HepG2 (cell line): ENCODE data around the gene PPP3R1. TPM values are rescaled to one million over a fixed set of nuclear protein-coding genes. Genes with fewer than 3 reads are reported as not detected.

ENCODE experiments used
- ARNT ChIP-seq: fragments of 450-650 bp; IDR thresholded peaks from 2 replicates; pipeline ENCODE4 v1.6.1; 2017
- BCL6 ChIP-seq: IDR thresholded peaks from 2 replicates; pipeline ENCODE4 v1.6.1; 2016; ENCODE audit warnings: missing genetic modification reagents, missing compliant biosample characterization
- EEA1 ChIP-seq: sonication (generic); formaldehyde crosslinking; IDR thresholded peaks from 2 replicates; pipeline ENCODE4 v1.5.1; 2020; ENCODE audit warnings: mild to moderate bottlenecking, missing genetic modification reagents, borderline replicate concordance
- EP300 ChIP-seq, 3 experiments: sonication (generic) in 1 of 3; formaldehyde crosslinking in 1 of 3; IDR thresholded peaks; 2 replicates each; pipeline versions ENCODE4 v1.5.1 to v1.6.1; 2011 to 2020; ENCODE audit warnings: low read depth in 2 of 3, low read length in 2 of 3, borderline replicate concordance in 1 of 3, improper control_type of control experiment in 1 of 3, mild to moderate bottlenecking in 1 of 3, missing genetic modification reagents in 1 of 3, moderate library complexity in 1 of 3
- ERF ChIP-seq: IDR thresholded peaks from 2 replicates; pipeline ENCODE4 v1.6.1; 2018; ENCODE audit warnings: missing biosample characterization, missing genetic modification reagents
- HNF4A ChIP-seq: sonication (generic); formaldehyde crosslinking; IDR thresholded peaks from 2 replicates; pipeline ENCODE4 v1.4.0; 2020; ENCODE audit warnings: missing genetic modification reagents
- LCORL ChIP-seq, 2 experiments: fragments of 450-650 bp in 1 of 2; sonication (generic) in 1 of 2; formaldehyde crosslinking in 1 of 2; IDR thresholded peaks; 2 replicates each; pipeline versions ENCODE4 v1.5.0 to v1.6.1; 2017 to 2020; ENCODE audit warnings: antibody characterized with exemption in 1 of 2, missing genetic modification reagents in 1 of 2
- LRRFIP1 ChIP-seq: sonication (generic); formaldehyde crosslinking; conservative IDR thresholded peaks from 2 replicates; pipeline ENCODE4 v1.4.0; 2020; ENCODE audit warnings: missing genetic modification reagents
- NCOR1 ChIP-seq: fragments of 200-600 bp; sonication (generic); IDR thresholded peaks from 2 replicates; pipeline ENCODE4 v1.7.0; 2017; ENCODE audit warnings: antibody characterized with exemption, low read length, borderline replicate concordance
- NFE2L1 ChIP-seq: sonication (generic); formaldehyde crosslinking; IDR thresholded peaks from 2 replicates; pipeline ENCODE4 v1.4.0; 2020; ENCODE audit warnings: missing genetic modification reagents, mild to moderate bottlenecking, borderline replicate concordance
- NFYB ChIP-seq: sonication (generic); formaldehyde crosslinking; IDR thresholded peaks from 2 replicates; pipeline ENCODE4 v1.4.0; 2020; ENCODE audit warnings: missing genetic modification reagents
- SIX4 ChIP-seq: sonication (generic); formaldehyde crosslinking; IDR thresholded peaks from 2 replicates; pipeline ENCODE4 v1.4.0; 2020; ENCODE audit warnings: missing genetic modification reagents
- TIGD3 ChIP-seq: sonication (generic); formaldehyde crosslinking; IDR thresholded peaks from 2 replicates; pipeline ENCODE4 v1.5.1; 2020; ENCODE audit warnings: mild to moderate bottlenecking, missing genetic modification reagents, borderline replicate concordance
- TMF1 ChIP-seq: sonication (generic); formaldehyde crosslinking; IDR thresholded peaks from 2 replicates; pipeline ENCODE4 v1.8.1; 2022; ENCODE audit warnings: low read depth, missing genetic modification reagents
- ZBTB38 ChIP-seq: sonication (generic); formaldehyde crosslinking; IDR thresholded peaks from 2 replicates; pipeline ENCODE4 v1.5.1; 2020; ENCODE audit warnings: mild to moderate bottlenecking, missing genetic modification reagents
- ZFP82 ChIP-seq: sonication (generic); formaldehyde crosslinking; IDR thresholded peaks from 2 replicates; pipeline ENCODE4 v1.5.1; 2020; ENCODE audit warnings: mild to moderate bottlenecking, missing genetic modification reagents, borderline replicate concordance
- ZNF543 ChIP-seq: sonication (generic); formaldehyde crosslinking; IDR thresholded peaks from 2 replicates; pipeline ENCODE4 v1.4.0; 2020; ENCODE audit warnings: mild to moderate bottlenecking, missing genetic modification reagents
- ZNF691 ChIP-seq: sonication (generic); formaldehyde crosslinking; IDR thresholded peaks from 2 replicates; pipeline ENCODE4 v1.4.0; 2020; ENCODE audit warnings: missing genetic modification reagents, low read depth, mild to moderate bottlenecking, borderline replicate concordance
- ZSCAN22 ChIP-seq: sonication (generic); formaldehyde crosslinking; IDR thresholded peaks from 2 replicates; pipeline ENCODE4 v1.4.0; 2020; ENCODE audit warnings: mild to moderate bottlenecking, missing genetic modification reagents
- polyA plus RNA-seq, 8 experiments: library from polyadenylated mRNA; depleted of rRNA in 3 of 8; stranded (reverse) in 7 of 8; unstranded in 1 of 8; fragments of >200 nt; fragmentation: Illumina TruSeq in 4 of 8; extraction: Trizol in 4 of 8; gene quantifications; 2 replicates each; pipeline versions ENCODE4 v1.2.1 to v1.2.3, GENCODE V29; 2011 to 2016; ENCODE audit warnings: low read depth in 4 of 8, missing spikeins in 1 of 8, mixed read lengths in 1 of 8; ENCODE audit not compliant: insufficient read depth in 1 of 8
- total RNA-seq, 5 experiments: library from RNA; depleted of rRNA; stranded (reverse); fragments of >200 nt; fragmentation: Illumina TruSeq; extraction: Trizol; gene quantifications; 2 replicates each; pipeline ENCODE4 v1.2.3, GENCODE V29; 2016; ENCODE audit warnings: low read depth in 1 of 5
- TF ChIP-seq, protein P1 (sequence below): sonication (generic); formaldehyde crosslinking; conservative IDR thresholded peaks from 2 replicates; pipeline ENCODE4 v1.4.0; 2020; ENCODE audit warnings: mild to moderate bottlenecking, missing genetic modification reagents, moderate library complexity

Gene PPP3R1
- total and polyA plus RNA-seq, 2 of the 13 experiments (the other 11 are each of a cell fraction or from before 2014, with no cell fraction given): 11.6 to 25.7 TPM

DNA sequence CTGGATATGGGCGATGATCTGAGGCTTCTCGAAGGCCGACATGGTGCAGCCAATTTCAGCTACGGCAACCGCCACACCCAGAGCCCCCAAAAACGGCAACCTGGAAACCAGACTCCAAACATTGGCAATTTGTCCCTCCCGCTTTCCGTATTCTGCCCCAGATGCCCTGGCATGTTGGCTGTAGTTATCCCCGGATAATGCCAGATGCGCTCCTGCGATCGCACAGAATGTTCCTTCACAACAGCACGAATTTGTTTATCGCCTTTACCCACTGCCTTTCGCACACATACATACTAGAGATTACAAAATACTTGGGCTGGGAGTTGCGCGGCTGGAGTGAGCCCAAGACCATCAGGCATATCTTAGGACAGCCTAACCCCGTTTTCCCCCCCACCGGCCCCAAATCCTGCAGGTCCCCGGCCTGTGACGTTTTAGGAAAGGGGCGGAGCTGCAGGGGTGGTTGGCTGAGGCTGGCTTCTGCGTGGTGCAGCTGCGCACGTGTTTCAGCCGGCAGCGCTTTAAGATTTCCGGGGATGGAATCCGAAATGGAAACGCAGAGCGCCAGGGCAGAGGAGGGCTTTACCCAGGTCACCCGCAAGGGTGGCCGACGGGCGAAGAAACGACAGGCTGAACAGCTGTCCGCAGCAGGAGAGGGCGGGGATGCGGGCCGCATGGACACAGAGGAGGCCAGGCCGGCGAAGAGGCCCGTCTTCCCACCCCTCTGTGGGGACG, 94.8 kb downstream of the PPP3R1 start, which contains the start of gene PNO1 (continued):
- TF ChIP-seq TIGD3 (CRISPR knock-in tag): 0 out of 2 replicates have a peak, but pooled peaks have one; percentile 25
- peak; percentile 47; the same call in 1 of the 2 replicates for TF ChIP-seq NCOR1
- no peak for TF ChIP-seq NFE2L1 (CRISPR knock-in tag)
- TF ChIP-seq NFYB (CRISPR knock-in tag): peak; percentile 78
- TF ChIP-seq ARNT: no peak
- TF ChIP-seq ZSCAN22 (CRISPR knock-in tag): peak; percentile 70; the same call in 1 of the 2 replicates
- TF ChIP-seq ERF (CRISPR knock-in tag): peak; percentile 21; the same call in 1 of the 2 replicates
- no peak for TF ChIP-seq HNF4A (CRISPR knock-in tag)
- TF ChIP-seq BCL6 (CRISPR knock-in tag): 0 out of 2 replicates have a peak, but pooled peaks have one; percentile 8
- TF ChIP-seq LRRFIP1 (CRISPR knock-in tag): no peak
- peak; percentile 68 for TF ChIP-seq ZNF691 (CRISPR knock-in tag)
- TF ChIP-seq ZNF543 (CRISPR knock-in tag): peak; percentile 70; the same call in 1 of the 2 replicates
- peak; percentile 44; the same call in 1 of the 2 replicates for TF ChIP-seq TMF1 (CRISPR knock-in tag)
- peak; percentile 57; the same call in 1 of the 2 replicates for TF ChIP-seq ZBTB38 (CRISPR knock-in tag)
- TF ChIP-seq, protein P1, sequence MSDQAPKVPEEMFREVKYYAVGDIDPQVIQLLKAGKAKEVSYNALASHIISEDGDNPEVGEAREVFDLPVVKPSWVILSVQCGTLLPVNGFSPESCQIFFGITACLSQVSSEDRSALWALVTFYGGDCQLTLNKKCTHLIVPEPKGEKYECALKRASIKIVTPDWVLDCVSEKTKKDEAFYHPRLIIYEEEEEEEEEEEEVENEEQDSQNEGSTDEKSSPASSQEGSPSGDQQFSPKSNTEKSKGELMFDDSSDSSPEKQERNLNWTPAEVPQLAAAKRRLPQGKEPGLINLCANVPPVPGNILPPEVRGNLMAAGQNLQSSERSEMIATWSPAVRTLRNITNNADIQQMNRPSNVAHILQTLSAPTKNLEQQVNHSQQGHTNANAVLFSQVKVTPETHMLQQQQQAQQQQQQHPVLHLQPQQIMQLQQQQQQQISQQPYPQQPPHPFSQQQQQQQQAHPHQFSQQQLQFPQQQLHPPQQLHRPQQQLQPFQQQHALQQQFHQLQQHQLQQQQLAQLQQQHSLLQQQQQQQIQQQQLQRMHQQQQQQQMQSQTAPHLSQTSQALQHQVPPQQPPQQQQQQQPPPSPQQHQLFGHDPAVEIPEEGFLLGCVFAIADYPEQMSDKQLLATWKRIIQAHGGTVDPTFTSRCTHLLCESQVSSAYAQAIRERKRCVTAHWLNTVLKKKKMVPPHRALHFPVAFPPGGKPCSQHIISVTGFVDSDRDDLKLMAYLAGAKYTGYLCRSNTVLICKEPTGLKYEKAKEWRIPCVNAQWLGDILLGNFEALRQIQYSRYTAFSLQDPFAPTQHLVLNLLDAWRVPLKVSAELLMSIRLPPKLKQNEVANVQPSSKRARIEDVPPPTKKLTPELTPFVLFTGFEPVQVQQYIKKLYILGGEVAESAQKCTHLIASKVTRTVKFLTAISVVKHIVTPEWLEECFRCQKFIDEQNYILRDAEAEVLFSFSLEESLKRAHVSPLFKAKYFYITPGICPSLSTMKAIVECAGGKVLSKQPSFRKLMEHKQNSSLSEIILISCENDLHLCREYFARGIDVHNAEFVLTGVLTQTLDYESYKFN (CRISPR knock-in tag): peak; percentile 61
- TF ChIP-seq EEA1 (CRISPR knock-in tag): peak; percentile 75; the same call in 1 of the 2 replicates
- TF ChIP-seq EP300 (IDR thresholded peaks at IDR 0.05; ENCODE audit: low read depth in 2 of 2, low read length in 2 of 2): peak in 1 of 2 experiments; percentile 83; a peak in 2 of 4 replicates
- no peak; the same call in none of the 2 replicates for TF ChIP-seq EP300 (CRISPR knock-in tag; IDR thresholded peaks at IDR 0.05; ENCODE audit: borderline replicate concordance)
- TF ChIP-seq SIX4 (CRISPR knock-in tag): peak; percentile 84
- TF ChIP-seq LCORL (IDR thresholded peaks at IDR 0.05): peak; percentile 92; the same call in 1 of the 2 replicates
- TF ChIP-seq LCORL (CRISPR knock-in tag; IDR thresholded peaks at IDR 0.05): no peak; the same call in 1 of the 2 replicates
- TF ChIP-seq ZFP82 (CRISPR knock-in tag): no peak; the same call in 1 of the 2 replicates
